CD14-positive monocyte (primary cell): Measurements from ENCODE around the gene TMEM150C. TPM values are rescaled to one million over a fixed set of nuclear protein-coding genes. Genes with fewer than 3 reads are reported as not detected.

Experiments
- DNase-seq, 3 donors: peaks; one replicate each; pipeline ENCODE4 v3.0.0-alpha.2; 2011 to 2022
- H2AFZ ChIP-seq: 2 replicates; pipeline ENCODE4 v1.6.0; 2012; ENCODE audit warnings: mild to moderate bottlenecking, low read depth, low read length, inconsistent platforms; ENCODE audit not compliant: insufficient read depth, poor library complexity, severe bottlenecking
- H3K27ac ChIP-seq, 2 donors: 1 replicate in 1 of 2; 2 replicates in 1 of 2; pipeline ENCODE4 v1.5.1; 2012 to 2013; ENCODE audit warnings: low read length in 2 of 2, control low read depth in 1 of 2, inconsistent platforms in 1 of 2, low read depth in 1 of 2, mild to moderate bottlenecking in 1 of 2
- H3K27me3 ChIP-seq, 2 donors: one replicate each; pipeline versions ENCODE4 v1.6.0 to v1.6.1; 2011 to 2013; ENCODE audit warnings: low read length in 2 of 2; ENCODE audit not compliant: control insufficient read depth in 2 of 2, insufficient read depth in 2 of 2
- H3K36me3 ChIP-seq, 2 donors: replicated peaks in 1 of 2; 1 replicate in 1 of 2; 2 replicates in 1 of 2; pipeline versions ENCODE4 v1.5.1 to v1.6.1; 2012 to 2013; ENCODE audit warnings: low read length in 2 of 2, control low read depth in 1 of 2, inconsistent platforms in 1 of 2, mild to moderate bottlenecking in 1 of 2; ENCODE audit not compliant: insufficient read depth in 2 of 2, control insufficient read depth in 1 of 2
- H3K4me1 ChIP-seq, 2 donors: 1 replicate in 1 of 2; 2 replicates in 1 of 2; pipeline versions ENCODE4 v1.5.1 to v1.6.1; 2012 to 2013; ENCODE audit warnings: low read length in 2 of 2, control low read depth in 1 of 2, inconsistent platforms in 1 of 2, mild to moderate bottlenecking in 1 of 2, moderate library complexity in 1 of 2; ENCODE audit not compliant: insufficient read depth in 2 of 2, control insufficient read depth in 1 of 2
- H3K4me2 ChIP-seq: replicated peaks from 2 replicates; pipeline ENCODE3; 2012; ENCODE audit warnings: low read length, moderate library complexity, mild to moderate bottlenecking; ENCODE audit not compliant: poor library complexity, severe bottlenecking; ENCODE audit errors: extremely low read depth
- H3K4me3 ChIP-seq, 3 experiments: fragments of 200-600 bp in 1 of 3; sonication (generic) in 1 of 3; replicated peaks in 1 of 3; 1 replicate in 2 of 3; 2 replicates in 1 of 3; pipeline ENCODE4 v1.5.1; 2011 to 2013; ENCODE audit warnings: low read length in 3 of 3, mild to moderate bottlenecking in 3 of 3, control low read depth in 2 of 3, low read depth in 2 of 3, inconsistent platforms in 1 of 3, moderate library complexity in 1 of 3
- H3K79me2 ChIP-seq: 2 replicates; pipeline ENCODE4 v1.6.0; 2012; ENCODE audit warnings: mild to moderate bottlenecking, control low read depth, inconsistent platforms, low read length, moderate library complexity; ENCODE audit not compliant: insufficient read depth
- H3K9ac ChIP-seq: 2 replicates; pipeline ENCODE4 v1.6.0; 2017; ENCODE audit warnings: low read length, mild to moderate bottlenecking; ENCODE audit not compliant: insufficient read depth, poor library complexity, severe bottlenecking
- H3K9me3 ChIP-seq, 2 donors: replicated peaks in 1 of 2; 1 replicate in 1 of 2; 2 replicates in 1 of 2; pipeline versions ENCODE4 v1.5.1 to v1.6.1; 2012 to 2013; ENCODE audit warnings: low read length in 2 of 2, control low read depth in 1 of 2; ENCODE audit not compliant: control insufficient read depth in 1 of 2, insufficient read depth in 1 of 2
- H4K20me1 ChIP-seq: 2 replicates; pipeline ENCODE4 v1.6.0; 2012; ENCODE audit warnings: mild to moderate bottlenecking, low read length, control low read depth, moderate library complexity; ENCODE audit not compliant: insufficient read depth
- H3K27ac Mint-ChIP-seq, 7 donors: one replicate each; pipeline ENCODE4 v1.8.0; 2020; ENCODE audit warnings: mild to moderate bottlenecking in 7 of 7, mixed read lengths in 7 of 7, moderate library complexity in 6 of 7, inconsistent platforms in 2 of 7
- H3K27me3 Mint-ChIP-seq, 3 donors: one replicate each; pipeline ENCODE4 v1.8.0; 2021 to 2022; ENCODE audit warnings: low read depth in 3 of 3, mild to moderate bottlenecking in 3 of 3, mixed read lengths in 3 of 3, moderate library complexity in 3 of 3, inconsistent platforms in 1 of 3
- H3K36me3 Mint-ChIP-seq, 2 donors: one replicate each; pipeline ENCODE4 v1.8.0; 2020; ENCODE audit warnings: mixed read lengths in 2 of 2, inconsistent platforms in 1 of 2, mild to moderate bottlenecking in 1 of 2
- H3K4me1 Mint-ChIP-seq: one replicate; pipeline ENCODE4 v1.8.0; 2020; ENCODE audit warnings: mild to moderate bottlenecking, mixed read lengths
- H3K4me3 Mint-ChIP-seq, 2 donors: one replicate each; pipeline ENCODE4 v1.8.0; 2020; ENCODE audit warnings: mild to moderate bottlenecking in 2 of 2, mixed read lengths in 2 of 2, moderate library complexity in 1 of 2
- H3K9me3 Mint-ChIP-seq, 7 donors: one replicate each; pipeline ENCODE4 v1.8.0; 2020 to 2022; ENCODE audit warnings: mixed read lengths in 7 of 7, mild to moderate bottlenecking in 6 of 7, moderate library complexity in 6 of 7, inconsistent platforms in 2 of 7
- WGBS: methylation state at CpG from one replicate; pipeline ENCODE4 v1.1.5; 2013; ENCODE audit warnings: missing lambda C conversion rate; ENCODE audit not compliant: insufficient coverage; 5-methylcytosine and 5-hydroxymethylcytosine counted together
- intact Hi-C, 2 donors: fragments of 100-400 bp; cut with micrococcal nuclease; formaldehyde crosslinking; loops; one replicate each; pipeline versions ENCODE4 v1.15.0 to v1.15.1; 2023
- polyA plus RNA-seq, 3 donors: library from polyadenylated mRNA; depleted of rRNA in 1 of 3; unstranded in 2 of 3; stranded (reverse) in 1 of 3; fragments of 300-500 nt in 2 of 3; fragments of >200 nt in 1 of 3; fragmentation: Illumina TruSeq in 2 of 3; gene quantifications; 1 replicate in 2 of 3; 2 replicates in 1 of 3; pipeline ENCODE4 v1.2.3, GENCODE V29; 2012 to 2021
- TF ChIP-seq, protein P1 (sequence below): fragments of 200-600 bp; IDR thresholded peaks from one replicate; pipeline ENCODE4 v1.8.0; 2022; ENCODE audit warnings: antibody characterized with exemption, mild to moderate bottlenecking

Gene TMEM150C
- polyA plus RNA-seq, 3 donors: not detected

DNA sequence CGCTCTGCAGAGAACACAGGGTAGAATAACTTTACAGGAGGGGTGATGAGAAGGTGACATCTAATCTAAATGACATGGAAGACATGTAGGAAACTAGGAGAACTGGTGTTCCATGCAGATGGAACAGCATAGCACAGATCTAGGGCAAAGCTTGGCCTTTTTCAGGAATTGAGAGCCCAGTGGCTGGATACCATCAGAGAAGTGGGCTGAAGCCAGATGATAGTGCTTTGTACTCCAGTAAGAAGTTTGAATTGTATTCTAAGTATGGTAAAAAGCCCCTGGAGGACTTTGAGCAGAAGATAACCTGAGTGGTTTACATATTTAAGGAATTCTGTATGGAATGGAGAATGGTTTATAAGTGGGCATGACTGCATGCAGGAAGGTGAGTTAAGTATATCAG, 98.6 kb downstream of the TMEM150C start:
- no peak overlapping the region for H3K9ac ChIP-seq
- peaks cover 0 to 3% (median 0%) of the 10 kb centered on the region in 7 donors for H3K9me3 Mint-ChIP-seq
- no peak overlapping the region for H3K27ac Mint-ChIP-seq
- H4K20me1 ChIP-seq: no peaks in the 10 kb centered on the region
- H3K9me3 ChIP-seq: no peaks in the 10 kb centered on the region
- TF ChIP-seq, protein P1, sequence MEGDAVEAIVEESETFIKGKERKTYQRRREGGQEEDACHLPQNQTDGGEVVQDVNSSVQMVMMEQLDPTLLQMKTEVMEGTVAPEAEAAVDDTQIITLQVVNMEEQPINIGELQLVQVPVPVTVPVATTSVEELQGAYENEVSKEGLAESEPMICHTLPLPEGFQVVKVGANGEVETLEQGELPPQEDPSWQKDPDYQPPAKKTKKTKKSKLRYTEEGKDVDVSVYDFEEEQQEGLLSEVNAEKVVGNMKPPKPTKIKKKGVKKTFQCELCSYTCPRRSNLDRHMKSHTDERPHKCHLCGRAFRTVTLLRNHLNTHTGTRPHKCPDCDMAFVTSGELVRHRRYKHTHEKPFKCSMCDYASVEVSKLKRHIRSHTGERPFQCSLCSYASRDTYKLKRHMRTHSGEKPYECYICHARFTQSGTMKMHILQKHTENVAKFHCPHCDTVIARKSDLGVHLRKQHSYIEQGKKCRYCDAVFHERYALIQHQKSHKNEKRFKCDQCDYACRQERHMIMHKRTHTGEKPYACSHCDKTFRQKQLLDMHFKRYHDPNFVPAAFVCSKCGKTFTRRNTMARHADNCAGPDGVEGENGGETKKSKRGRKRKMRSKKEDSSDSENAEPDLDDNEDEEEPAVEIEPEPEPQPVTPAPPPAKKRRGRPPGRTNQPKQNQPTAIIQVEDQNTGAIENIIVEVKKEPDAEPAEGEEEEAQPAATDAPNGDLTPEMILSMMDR: no peak
- H3K4me1 ChIP-seq: no peaks in the 10 kb centered on the region
- WGBS: 100% methylated on average over 1 of the region's 1 CpG
- H3K79me2 ChIP-seq: no peaks in the 10 kb centered on the region
- no peak for DNase-seq
- H3K4me1 Mint-ChIP-seq: peaks cover 8% of the 10 kb centered on the region
- no peak overlapping the region for H2AFZ ChIP-seq
- H3K4me3 ChIP-seq: no peak overlapping the region
- no peak overlapping the region for H3K27ac ChIP-seq
- intact Hi-C loops: loop anchor here (2.0 to 5.0 kb wide), 2 partner anchors 276 to 279 kb away; no protein-coding TSS in a partner anchor
- no peak overlapping the region for H3K4me3 Mint-ChIP-seq
- H3K27me3 ChIP-seq: no peaks in the 10 kb centered on the region
- H3K36me3 Mint-ChIP-seq: peaks cover 34 to 43% of the 10 kb centered on the region in 2 donors
- H3K4me2 ChIP-seq: no peak overlapping the region
- no peaks in the 10 kb centered on the region for H3K27me3 Mint-ChIP-seq
- peaks cover 27 to 38% of the 10 kb centered on the region in 2 donors for H3K36me3 ChIP-seq

DNA sequence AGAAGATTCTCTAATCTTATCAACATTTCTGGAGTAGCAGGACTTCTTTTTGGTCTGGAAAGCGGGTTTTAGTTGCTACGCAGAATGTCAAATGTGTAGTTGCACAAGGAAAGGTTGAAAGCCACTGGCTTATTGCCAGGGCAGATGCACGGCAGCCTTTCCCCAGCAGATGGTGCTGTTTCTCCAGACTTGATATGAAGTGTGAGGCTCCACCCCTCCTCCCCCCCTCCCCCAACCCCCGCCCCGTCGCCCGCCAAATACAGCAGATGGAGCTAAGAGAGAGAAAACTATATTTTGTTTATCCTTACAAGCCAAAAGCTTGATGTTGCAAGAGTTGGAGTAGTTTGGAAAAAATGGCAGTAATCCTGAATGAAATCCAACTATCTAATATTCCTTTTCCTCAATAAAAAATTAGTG, 99.4 kb downstream of the TMEM150C start:
- Histone ChIP-seq H3K9ac (no peak overlapping the region), H2AFZ (no peak overlapping the region), H4K20me1 (no peaks in the 10 kb centered on the region), H3K36me3 (peaks cover 35 to 46% of the 10 kb centered on the region in 2 donors), H3K9me3 (no peaks in the 10 kb centered on the region), H3K4me2 (no peak overlapping the region), H3K79me2 (no peaks in the 10 kb centered on the region), H3K4me3 (no peak overlapping the region), H3K27me3 (no peaks in the 10 kb centered on the region), H3K27ac (no peak overlapping the region), H3K4me1 (no peaks in the 10 kb centered on the region)
- H3K27ac Mint-ChIP-seq: no peak overlapping the region
- H3K27me3 Mint-ChIP-seq: no peaks in the 10 kb centered on the region
- peaks cover 41 to 45% of the 10 kb centered on the region in 2 donors for H3K36me3 Mint-ChIP-seq
- TF ChIP-seq, protein P1: peak; percentile 79
- WGBS: no CpG with 5 or more reads among the region's 7 CpGs
- peak; percentile 71 to 84 (median 73) for DNase-seq
- intact Hi-C loops: loop anchor here (2.0 to 5.0 kb wide), 2 partner anchors 276 to 280 kb away; no protein-coding TSS in a partner anchor
- H3K4me3 Mint-ChIP-seq: no peak overlapping the region
- no peaks in the 10 kb centered on the region for H3K9me3 Mint-ChIP-seq
- H3K4me1 Mint-ChIP-seq: peaks cover 8% of the 10 kb centered on the region
